ENCODE measurements around the gene ATP6V0E2. TPM values are rescaled to one million over a fixed set of nuclear protein-coding genes. Genes with fewer than 3 reads are reported as not detected.

The ATP6V0E2 gene
- total RNA-seq, 1 experiment from 2014 or later, result 26.2 TPM

DNA sequence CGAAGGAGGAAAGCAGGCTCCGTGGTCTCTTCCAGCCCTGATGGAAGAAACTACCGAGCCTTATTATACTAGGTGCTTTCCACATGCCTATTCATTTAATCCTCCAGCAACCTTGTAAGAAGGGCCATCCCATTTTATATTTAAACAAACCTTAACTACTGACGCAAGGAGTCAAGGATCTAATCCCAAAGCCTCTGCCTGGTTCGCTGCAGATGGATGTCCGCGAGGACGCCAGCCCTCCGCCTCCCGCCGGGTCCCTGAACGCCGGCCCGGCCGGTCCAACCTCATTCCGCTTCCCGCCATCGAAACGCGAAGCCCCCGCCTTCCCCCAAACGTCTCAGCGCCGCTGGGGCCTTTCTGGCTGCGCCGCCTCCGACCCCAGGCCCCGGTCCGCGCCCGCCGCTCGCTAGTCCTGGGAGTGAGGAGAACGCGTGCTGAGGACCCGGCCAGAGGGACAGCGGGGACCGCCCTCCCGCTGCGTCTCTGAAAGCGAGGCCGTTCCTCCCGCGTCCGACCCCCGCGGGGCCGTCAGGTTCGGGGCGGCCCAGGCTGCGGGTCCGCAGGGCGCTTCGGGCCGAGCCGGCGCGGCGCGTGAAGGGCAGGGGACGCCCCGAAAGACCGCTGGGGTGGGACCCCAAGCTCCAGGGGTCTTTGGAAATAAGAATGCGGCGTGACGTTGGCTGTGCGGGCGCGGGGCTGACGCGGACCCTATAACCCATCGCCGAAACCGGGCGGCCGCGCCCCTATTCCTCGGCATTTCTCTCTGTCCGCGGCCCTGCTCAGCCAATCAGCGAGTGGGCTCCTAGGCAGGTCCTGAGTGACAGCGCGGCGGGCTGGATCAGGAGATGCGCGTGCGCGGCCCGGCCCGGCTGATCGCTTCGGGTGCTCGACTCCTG is at the start of gene ATP6V0E2 (continued):
- TF ChIP-seq, protein P1, sequence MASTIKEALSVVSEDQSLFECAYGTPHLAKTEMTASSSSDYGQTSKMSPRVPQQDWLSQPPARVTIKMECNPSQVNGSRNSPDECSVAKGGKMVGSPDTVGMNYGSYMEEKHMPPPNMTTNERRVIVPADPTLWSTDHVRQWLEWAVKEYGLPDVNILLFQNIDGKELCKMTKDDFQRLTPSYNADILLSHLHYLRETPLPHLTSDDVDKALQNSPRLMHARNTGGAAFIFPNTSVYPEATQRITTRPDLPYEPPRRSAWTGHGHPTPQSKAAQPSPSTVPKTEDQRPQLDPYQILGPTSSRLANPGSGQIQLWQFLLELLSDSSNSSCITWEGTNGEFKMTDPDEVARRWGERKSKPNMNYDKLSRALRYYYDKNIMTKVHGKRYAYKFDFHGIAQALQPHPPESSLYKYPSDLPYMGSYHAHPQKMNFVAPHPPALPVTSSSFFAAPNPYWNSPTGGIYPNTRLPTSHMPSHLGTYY (CRISPR knock-in tag; IDR thresholded peaks at IDR 0.05), result no peak
- TF ChIP-seq, protein P2, sequence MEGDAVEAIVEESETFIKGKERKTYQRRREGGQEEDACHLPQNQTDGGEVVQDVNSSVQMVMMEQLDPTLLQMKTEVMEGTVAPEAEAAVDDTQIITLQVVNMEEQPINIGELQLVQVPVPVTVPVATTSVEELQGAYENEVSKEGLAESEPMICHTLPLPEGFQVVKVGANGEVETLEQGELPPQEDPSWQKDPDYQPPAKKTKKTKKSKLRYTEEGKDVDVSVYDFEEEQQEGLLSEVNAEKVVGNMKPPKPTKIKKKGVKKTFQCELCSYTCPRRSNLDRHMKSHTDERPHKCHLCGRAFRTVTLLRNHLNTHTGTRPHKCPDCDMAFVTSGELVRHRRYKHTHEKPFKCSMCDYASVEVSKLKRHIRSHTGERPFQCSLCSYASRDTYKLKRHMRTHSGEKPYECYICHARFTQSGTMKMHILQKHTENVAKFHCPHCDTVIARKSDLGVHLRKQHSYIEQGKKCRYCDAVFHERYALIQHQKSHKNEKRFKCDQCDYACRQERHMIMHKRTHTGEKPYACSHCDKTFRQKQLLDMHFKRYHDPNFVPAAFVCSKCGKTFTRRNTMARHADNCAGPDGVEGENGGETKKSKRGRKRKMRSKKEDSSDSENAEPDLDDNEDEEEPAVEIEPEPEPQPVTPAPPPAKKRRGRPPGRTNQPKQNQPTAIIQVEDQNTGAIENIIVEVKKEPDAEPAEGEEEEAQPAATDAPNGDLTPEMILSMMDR (IDR thresholded peaks at IDR 0.05), result no peak
- TF ChIP-seq, protein P3, sequence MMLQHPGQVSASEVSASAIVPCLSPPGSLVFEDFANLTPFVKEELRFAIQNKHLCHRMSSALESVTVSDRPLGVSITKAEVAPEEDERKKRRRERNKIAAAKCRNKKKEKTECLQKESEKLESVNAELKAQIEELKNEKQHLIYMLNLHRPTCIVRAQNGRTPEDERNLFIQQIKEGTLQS (CRISPR knock-in tag; conservative IDR thresholded peaks at IDR 0.05), result no peak
- TF ChIP-seq, protein P4, sequence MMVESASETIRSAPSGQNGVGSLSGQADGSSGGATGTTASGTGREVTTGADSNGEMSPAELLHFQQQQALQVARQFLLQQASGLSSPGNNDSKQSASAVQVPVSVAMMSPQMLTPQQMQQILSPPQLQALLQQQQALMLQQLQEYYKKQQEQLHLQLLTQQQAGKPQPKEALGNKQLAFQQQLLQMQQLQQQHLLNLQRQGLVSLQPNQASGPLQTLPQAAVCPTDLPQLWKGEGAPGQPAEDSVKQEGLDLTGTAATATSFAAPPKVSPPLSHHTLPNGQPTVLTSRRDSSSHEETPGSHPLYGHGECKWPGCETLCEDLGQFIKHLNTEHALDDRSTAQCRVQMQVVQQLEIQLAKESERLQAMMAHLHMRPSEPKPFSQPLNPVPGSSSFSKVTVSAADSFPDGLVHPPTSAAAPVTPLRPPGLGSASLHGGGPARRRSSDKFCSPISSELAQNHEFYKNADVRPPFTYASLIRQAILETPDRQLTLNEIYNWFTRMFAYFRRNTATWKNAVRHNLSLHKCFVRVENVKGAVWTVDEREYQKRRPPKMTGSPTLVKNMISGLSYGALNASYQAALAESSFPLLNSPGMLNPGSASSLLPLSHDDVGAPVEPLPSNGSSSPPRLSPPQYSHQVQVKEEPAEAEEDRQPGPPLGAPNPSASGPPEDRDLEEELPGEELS (CRISPR knock-in tag; IDR thresholded peaks at IDR 0.05), result no peak
- no peak for TF ChIP-seq HMGA2 (CRISPR knock-in tag; IDR thresholded peaks at IDR 0.05)
- TF ChIP-seq, protein P5, sequence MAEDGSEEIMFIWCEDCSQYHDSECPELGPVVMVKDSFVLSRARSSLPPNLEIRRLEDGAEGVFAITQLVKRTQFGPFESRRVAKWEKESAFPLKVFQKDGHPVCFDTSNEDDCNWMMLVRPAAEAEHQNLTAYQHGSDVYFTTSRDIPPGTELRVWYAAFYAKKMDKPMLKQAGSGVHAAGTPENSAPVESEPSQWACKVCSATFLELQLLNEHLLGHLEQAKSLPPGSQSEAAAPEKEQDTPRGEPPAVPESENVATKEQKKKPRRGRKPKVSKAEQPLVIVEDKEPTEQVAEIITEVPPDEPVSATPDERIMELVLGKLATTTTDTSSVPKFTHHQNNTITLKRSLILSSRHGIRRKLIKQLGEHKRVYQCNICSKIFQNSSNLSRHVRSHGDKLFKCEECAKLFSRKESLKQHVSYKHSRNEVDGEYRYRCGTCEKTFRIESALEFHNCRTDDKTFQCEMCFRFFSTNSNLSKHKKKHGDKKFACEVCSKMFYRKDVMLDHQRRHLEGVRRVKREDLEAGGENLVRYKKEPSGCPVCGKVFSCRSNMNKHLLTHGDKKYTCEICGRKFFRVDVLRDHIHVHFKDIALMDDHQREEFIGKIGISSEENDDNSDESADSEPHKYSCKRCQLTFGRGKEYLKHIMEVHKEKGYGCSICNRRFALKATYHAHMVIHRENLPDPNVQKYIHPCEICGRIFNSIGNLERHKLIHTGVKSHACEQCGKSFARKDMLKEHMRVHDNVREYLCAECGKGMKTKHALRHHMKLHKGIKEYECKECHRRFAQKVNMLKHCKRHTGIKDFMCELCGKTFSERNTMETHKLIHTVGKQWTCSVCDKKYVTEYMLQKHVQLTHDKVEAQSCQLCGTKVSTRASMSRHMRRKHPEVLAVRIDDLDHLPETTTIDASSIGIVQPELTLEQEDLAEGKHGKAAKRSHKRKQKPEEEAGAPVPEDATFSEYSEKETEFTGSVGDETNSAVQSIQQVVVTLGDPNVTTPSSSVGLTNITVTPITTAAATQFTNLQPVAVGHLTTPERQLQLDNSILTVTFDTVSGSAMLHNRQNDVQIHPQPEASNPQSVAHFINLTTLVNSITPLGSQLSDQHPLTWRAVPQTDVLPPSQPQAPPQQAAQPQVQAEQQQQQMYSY (CRISPR knock-in tag; IDR thresholded peaks at IDR 0.05), result no peak
- TF ChIP-seq RORB (CRISPR knock-in tag; IDR thresholded peaks at IDR 0.05), result no peak
- TF ChIP-seq, protein P6, sequence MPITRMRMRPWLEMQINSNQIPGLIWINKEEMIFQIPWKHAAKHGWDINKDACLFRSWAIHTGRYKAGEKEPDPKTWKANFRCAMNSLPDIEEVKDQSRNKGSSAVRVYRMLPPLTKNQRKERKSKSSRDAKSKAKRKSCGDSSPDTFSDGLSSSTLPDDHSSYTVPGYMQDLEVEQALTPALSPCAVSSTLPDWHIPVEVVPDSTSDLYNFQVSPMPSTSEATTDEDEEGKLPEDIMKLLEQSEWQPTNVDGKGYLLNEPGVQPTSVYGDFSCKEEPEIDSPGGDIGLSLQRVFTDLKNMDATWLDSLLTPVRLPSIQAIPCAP (CRISPR knock-in tag; IDR thresholded peaks at IDR 0.05), result peak; percentile 57; the same call in 1 of the 2 replicates
- peak; percentile 21; the same call in 1 of the 2 replicates for TF ChIP-seq FOXP1 (CRISPR knock-in tag; IDR thresholded peaks at IDR 0.05; ENCODE audit: borderline replicate concordance)

DNA sequence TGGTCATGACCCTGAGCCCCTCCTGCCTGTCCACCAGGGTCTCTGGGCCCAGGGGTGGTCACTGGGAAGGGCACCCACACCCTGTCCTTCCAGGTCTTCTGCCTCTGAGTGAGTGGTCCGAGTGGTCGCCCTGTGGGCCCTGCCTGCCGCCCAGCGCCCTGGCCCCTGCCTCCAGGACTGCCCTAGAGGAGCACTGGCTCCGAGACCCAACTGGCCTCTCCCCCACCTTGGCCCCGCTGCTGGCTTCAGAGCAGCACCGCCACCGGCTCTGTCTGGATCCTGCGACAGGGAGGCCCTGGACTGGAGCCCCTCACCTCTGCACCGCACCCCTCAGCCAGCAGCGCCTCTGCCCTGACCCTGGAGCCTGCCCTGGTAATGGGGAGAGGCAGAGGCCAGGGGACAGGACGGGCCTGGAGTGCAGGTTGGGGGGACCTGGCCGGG is 49.4 kb upstream of the ATP6V0E2 start:
- ATAC-seq (no peak), DNase-seq (ENCODE audit: low spot score) (no peak)
- peaks cover 3% of the 10 kb centered on the region; the same call in 1 of the 2 replicates for H3K9me3 Mint-ChIP-seq
- ChIA-PET POLR2A (no interaction called here), CTCF (interaction anchor here (1.5 kb wide), 1 partner anchor 17 kb away, joined by 5 read pairs; no protein-coding TSS in a partner anchor)
- no peaks in the 10 kb centered on the region for H3K36me3 Mint-ChIP-seq
- no peaks in the 10 kb centered on the region; the same call in 1 of the 2 replicates for H3K27me3 Mint-ChIP-seq (ENCODE audit: low read depth)
- no peak overlapping the region for H3K27ac Mint-ChIP-seq
- H3K4me1 Mint-ChIP-seq, result no peaks in the 10 kb centered on the region
- H3K4me3 Mint-ChIP-seq, result no peak overlapping the region
- TF ChIP-seq TEAD1 (CRISPR knock-in tag; IDR thresholded peaks at IDR 0.05) (no peak), NFYB (CRISPR knock-in tag; conservative IDR thresholded peaks at IDR 0.05; ENCODE audit: low read depth) (no peak), JUN (CRISPR knock-in tag; IDR thresholded peaks at IDR 0.05) (no peak), CREM (CRISPR knock-in tag; IDR thresholded peaks at IDR 0.05) (no peak), ELF4 (CRISPR knock-in tag; IDR thresholded peaks at IDR 0.05; ENCODE audit: low read depth) (no peak), TP53 (CRISPR knock-in tag; IDR thresholded peaks at IDR 0.05) (no peak), PRRX2 (CRISPR knock-in tag; IDR thresholded peaks at IDR 0.05) (no peak), OVOL2 (CRISPR knock-in tag; IDR thresholded peaks at IDR 0.05; ENCODE audit: borderline replicate concordance) (no peak)
- TF ChIP-seq, protein P7, sequence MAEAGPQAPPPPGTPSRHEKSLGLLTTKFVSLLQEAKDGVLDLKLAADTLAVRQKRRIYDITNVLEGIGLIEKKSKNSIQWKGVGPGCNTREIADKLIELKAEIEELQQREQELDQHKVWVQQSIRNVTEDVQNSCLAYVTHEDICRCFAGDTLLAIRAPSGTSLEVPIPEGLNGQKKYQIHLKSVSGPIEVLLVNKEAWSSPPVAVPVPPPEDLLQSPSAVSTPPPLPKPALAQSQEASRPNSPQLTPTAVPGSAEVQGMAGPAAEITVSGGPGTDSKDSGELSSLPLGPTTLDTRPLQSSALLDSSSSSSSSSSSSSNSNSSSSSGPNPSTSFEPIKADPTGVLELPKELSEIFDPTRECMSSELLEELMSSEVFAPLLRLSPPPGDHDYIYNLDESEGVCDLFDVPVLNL (CRISPR knock-in tag; IDR thresholded peaks at IDR 0.05; ENCODE audit: borderline replicate concordance, low read depth), result no peak
- TF ChIP-seq, protein P2 (IDR thresholded peaks at IDR 0.05), result no peak

Measured in WTC11 (cell line).